HG03439 (cell line): ENCODE measurements around the gene PDZK1.
"Not testable (repeated sequence)": the region's sequence is repeated elsewhere in the genome, so short reads cannot be mapped to it uniquely, and the experiment has no call there.

Experiments used
- ATAC-seq: cut with Tn5 transposase; IDR thresholded peaks from one replicate; pipeline ENCODE4 v1.9.1; 2021; ENCODE audit warnings: mild to moderate bottlenecking, moderate library complexity; ENCODE audit not compliant: unreplicated experiment

The PDZK1 gene

DNA sequence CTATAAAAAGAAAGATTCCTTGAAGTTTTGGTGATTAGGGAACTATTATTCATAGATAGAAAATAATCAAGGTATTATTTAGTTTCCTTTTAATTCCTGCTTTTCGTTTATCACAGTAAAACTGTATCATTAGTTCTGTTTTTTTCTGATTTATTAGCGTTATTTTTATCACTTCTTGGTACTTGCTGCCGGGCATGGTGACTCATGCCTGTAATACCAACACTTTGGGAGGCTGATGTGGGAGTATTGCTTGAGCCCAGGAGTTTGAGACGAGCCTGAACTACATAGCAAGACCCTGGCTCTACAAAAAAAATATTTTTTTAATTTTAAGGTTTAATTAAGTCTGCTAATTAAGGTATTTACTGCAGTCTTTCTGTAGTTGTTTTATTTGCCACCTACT, 42.2 kb downstream of the PDZK1 start:
- ATAC-seq = not testable (repeated sequence)

- ATAC-seq = not testable (repeated sequence)
These were observed 44.7 kb downstream of the PDZK1 start for GRCh38 chr1:145662502-145662901.

- not testable (repeated sequence) for ATAC-seq
These were observed 50.8 kb downstream of the PDZK1 start for GRCh38 chr1:145656245-145656943.

GRCh38 chr1:145643990-145644389, 63.2 kb downstream of the PDZK1 start:
- not testable (repeated sequence) for ATAC-seq

- ATAC-seq = not testable (repeated sequence)
These were observed 65.3 kb downstream of the PDZK1 start for GRCh38 chr1:145641886-145642285.

DNA sequence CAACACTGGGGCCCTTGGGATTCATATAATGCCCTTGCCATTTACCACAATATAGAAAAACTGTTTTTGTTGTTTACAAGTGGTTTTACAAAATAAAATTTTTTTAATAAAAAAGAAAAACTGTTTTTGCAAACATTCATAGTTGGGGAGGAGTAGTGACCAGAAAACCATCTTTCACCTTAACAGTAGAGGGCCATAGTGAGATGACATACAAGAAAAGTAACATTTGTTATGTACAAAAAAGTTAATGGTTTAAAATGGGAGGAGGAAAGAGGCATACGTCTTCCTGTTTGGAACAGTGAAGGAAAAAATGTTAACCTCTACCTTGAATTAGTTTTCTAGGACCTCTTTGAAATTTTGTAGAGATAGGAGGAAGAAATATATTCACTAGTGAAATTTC, 70.9 kb downstream of the PDZK1 start:
- not testable (repeated sequence) for ATAC-seq

DNA sequence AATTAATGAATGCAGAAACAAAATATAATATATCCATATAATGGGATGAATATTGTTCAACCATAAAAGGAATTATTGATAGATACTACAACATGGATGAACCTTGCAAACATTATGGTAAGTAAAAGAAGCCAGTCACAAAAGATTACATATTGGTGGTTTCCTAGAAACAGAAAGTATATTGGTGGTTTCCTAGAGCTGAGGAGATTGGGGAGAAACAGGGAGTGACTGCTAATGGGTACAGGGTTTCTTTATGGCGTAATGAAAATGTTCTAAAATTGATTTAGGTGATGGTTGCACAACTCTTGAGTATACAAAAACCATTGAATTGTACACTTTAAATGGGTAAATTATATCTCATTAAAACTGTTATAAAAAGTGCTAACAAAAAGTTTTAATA, 85.0 kb downstream of the PDZK1 start:
- not testable (repeated sequence) for ATAC-seq
